Large intestine (tissue), 3 donors: ENCODE measurements around the gene ARL15. TPM values are rescaled to one million over a fixed set of nuclear protein-coding genes. Genes with fewer than 3 reads are reported as not detected.

Experiments
- DNase-seq, 2 donors: peaks; one replicate each; pipeline versions ENCODE4 v3.0.0 to v3.0.0-alpha.2; 2013
- H3K27ac ChIP-seq: one replicate; pipeline ENCODE4 v1.5.1; 2013; ENCODE audit warnings: low read length
- H3K27me3 ChIP-seq: 2 replicates; pipeline ENCODE4 v1.6.1; 2013; ENCODE audit warnings: low read length; ENCODE audit not compliant: control insufficient read depth, insufficient read depth
- H3K36me3 ChIP-seq: 2 replicates; pipeline ENCODE4 v1.6.1; 2013; ENCODE audit warnings: low read length; ENCODE audit not compliant: control insufficient read depth, insufficient read depth
- H3K4me1 ChIP-seq: one replicate; pipeline ENCODE4 v1.6.1; 2013; ENCODE audit warnings: low read length; ENCODE audit not compliant: control insufficient read depth, insufficient read depth
- H3K4me3 ChIP-seq: one replicate; pipeline ENCODE4 v1.5.1; 2013; ENCODE audit warnings: low read length
- H3K9me3 ChIP-seq: one replicate; pipeline ENCODE4 v1.6.1; 2013; ENCODE audit warnings: mild to moderate bottlenecking, low read depth, low read length, moderate library complexity; ENCODE audit not compliant: control insufficient read depth
- WGBS: methylation state at CpG from one replicate; pipeline ENCODE4 v1.1.5; 2013; ENCODE audit warnings: low lambda C conversion rate; ENCODE audit not compliant: insufficient coverage; 5-methylcytosine and 5-hydroxymethylcytosine counted together
- polyA plus RNA-seq: library from polyadenylated mRNA; unstranded; fragments of 120-200 nt; gene quantifications from one replicate; pipeline ENCODE4 v1.2.1, GENCODE V29; 2013

Gene ARL15
- polyA plus RNA-seq, 1 donor, result 41.5 TPM

DNA sequence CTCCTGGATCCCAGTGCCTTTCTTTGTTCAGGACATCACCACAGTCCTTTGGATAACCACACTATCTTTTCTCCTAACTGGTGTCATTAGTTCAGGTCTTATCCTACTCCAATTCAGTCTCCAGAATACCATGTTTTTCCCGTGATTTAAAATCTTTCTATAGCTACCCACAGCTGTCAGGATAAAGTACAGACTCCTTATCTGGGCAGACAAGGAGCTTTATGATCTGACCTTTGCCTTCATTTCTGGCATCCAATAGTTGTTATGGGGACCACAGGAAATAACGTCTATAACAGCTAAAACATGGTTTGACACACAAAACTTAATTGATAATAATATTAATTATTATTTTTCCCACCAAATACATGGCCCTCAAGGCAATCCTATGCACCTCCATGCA lies 125.6 kb downstream of the ARL15 start:
- 33% methylated on average over 1 of the region's 2 CpGs for WGBS
- Histone ChIP-seq H3K4me3 (no peak overlapping the region), H3K4me1 (peaks cover 30% of the 10 kb centered on the region), H3K36me3 (no peaks in the 10 kb centered on the region), H3K27ac (peak overlapping the region; percentile 25), H3K27me3 (no peaks in the 10 kb centered on the region), H3K9me3 (no peaks in the 10 kb centered on the region)
- peak; percentile 63 to 87 for DNase-seq

DNA sequence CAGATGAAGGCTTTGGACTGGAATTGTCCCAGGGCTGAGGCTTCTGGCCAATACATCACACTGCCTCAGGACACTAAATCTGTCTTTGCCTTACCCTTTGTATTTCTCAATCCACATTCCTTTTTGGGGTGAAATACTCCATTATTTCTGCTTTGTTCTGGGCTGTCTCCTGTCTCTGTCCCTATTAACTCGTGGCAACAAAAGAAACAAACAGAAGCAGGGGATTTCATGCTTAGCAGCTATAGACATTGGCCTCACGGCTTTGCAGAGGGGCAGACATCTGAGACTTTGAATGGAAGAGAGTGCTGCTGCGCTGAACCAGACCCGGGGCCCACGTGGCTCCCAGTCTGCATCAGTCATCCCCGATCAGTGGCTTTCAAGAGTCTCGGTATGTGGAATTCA lies 129.7 kb downstream of the ARL15 start:
- Histone ChIP-seq H3K27ac (no peak overlapping the region), H3K36me3 (no peaks in the 10 kb centered on the region), H3K9me3 (no peaks in the 10 kb centered on the region), H3K4me3 (no peak overlapping the region), H3K4me1 (peaks cover 41% of the 10 kb centered on the region), H3K27me3 (no peaks in the 10 kb centered on the region)
- WGBS, result no CpG with 5 or more reads among the region's 7 CpGs
- no peak for DNase-seq

DNA sequence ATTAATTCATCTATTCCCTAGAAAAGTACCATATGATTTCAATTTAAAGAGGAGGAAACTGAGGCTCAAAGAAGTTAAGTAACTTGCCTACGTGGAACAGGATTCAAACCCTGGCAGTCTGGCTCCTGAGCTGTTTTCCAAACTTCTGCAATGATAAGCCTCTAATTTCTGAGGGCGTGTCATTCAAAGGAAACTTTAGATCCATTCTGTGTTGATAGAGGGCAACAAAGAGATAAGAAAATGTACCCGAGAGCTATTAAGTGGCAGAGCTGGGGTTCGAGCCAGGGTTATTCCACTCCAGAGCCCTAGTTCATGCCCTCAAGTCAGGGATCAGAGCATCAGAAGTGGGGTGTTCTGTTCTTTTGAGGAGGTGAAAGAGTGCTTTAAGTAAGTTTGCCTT lies 131.4 kb downstream of the ARL15 start:
- peaks cover 28% of the 10 kb centered on the region for H3K4me1 ChIP-seq
- no CpG with 5 or more reads among the region's 4 CpGs for WGBS
- no peak overlapping the region for H3K4me3 ChIP-seq
- H3K36me3 ChIP-seq, result no peaks in the 10 kb centered on the region
- H3K27ac ChIP-seq, result peak overlapping the region; percentile 5
- no peaks in the 10 kb centered on the region for H3K27me3 ChIP-seq
- no peaks in the 10 kb centered on the region for H3K9me3 ChIP-seq
- peak in 1 of 2 donors; percentile 47 for DNase-seq

DNA sequence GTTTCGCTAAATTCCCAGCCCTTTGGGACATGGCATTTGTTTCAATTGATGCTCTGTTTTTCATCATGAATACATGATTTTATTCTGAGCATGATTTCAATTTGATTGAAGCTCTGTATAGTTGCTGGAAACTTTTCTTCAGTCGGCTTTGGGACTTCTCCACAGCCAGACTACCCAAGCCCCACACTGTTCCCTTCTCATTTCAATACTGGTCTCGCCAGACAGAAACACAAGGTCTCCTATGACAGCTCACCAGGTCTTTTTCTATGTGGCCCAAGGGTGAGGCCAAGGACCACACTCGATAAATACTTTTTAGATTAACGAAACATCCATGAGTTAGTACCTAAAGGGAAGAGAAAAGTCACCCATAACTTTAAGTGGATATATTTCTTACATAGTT lies 132.2 kb downstream of the ARL15 start:
- Histone ChIP-seq H3K4me1 (peaks cover 28% of the 10 kb centered on the region), H3K27ac (no peak overlapping the region), H3K36me3 (no peaks in the 10 kb centered on the region), H3K27me3 (no peaks in the 10 kb centered on the region), H3K9me3 (no peaks in the 10 kb centered on the region), H3K4me3 (no peak overlapping the region)
- no peak for DNase-seq
- WGBS, result 100% methylated on average over 1 of the region's 5 CpGs

GRCh38 chr5:54177058-54177457 lies 133.3 kb downstream of the ARL15 start:
- Histone ChIP-seq H3K4me3 (no peak overlapping the region), H3K9me3 (no peaks in the 10 kb centered on the region), H3K36me3 (no peaks in the 10 kb centered on the region), H3K4me1 (peaks cover 28% of the 10 kb centered on the region), H3K27ac (no peak overlapping the region), H3K27me3 (no peaks in the 10 kb centered on the region)
- WGBS, result no CpG with 5 or more reads among the region's 2 CpGs
- peak in 1 of 2 donors; percentile 27 for DNase-seq

DNA sequence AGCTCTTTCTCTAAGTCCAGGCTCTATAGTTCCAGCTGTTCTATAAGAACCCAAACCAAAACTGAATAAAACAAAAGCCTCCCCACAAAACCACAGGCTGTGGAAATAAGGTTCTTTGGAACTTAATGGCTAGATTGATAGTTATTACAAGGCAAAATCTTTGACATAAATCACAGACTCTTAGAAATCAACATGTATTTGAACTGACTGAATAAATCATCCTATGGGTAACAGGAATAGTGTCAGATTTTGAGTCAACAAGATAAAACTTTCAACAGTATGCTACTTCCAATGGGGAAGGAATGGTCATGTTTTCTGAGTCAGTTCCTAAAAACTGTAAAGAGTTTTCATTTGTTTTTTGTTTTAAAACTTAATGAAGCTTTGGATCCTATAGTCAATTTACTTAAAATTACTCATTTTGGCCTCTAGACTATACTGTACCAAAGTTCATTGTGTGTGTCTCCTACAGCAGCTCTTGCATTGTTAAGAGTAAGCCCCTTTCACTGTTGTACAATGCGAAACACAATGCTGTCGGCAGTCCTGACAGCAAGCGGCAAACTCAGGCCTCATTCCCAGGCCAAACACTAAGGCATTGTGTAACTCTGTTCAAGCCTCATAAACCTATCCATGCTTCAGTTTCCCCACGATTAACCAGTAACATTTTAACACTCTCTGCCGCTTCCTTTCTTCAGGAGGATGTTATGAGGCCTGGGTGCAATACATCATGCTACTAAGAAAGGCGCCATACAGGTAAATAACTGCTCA lies 134.1 kb downstream of the ARL15 start:
- H3K9me3 ChIP-seq, result no peaks in the 10 kb centered on the region
- 92% methylated on average over 2 of the region's 6 CpGs for WGBS
- DNase-seq, result peak in 1 of 2 donors; percentile 28
- H3K36me3 ChIP-seq, result no peaks in the 10 kb centered on the region
- H3K27me3 ChIP-seq, result no peaks in the 10 kb centered on the region
- H3K4me3 ChIP-seq, result no peak overlapping the region
- H3K4me1 ChIP-seq, result peaks cover 28% of the 10 kb centered on the region
- no peak overlapping the region for H3K27ac ChIP-seq

DNA sequence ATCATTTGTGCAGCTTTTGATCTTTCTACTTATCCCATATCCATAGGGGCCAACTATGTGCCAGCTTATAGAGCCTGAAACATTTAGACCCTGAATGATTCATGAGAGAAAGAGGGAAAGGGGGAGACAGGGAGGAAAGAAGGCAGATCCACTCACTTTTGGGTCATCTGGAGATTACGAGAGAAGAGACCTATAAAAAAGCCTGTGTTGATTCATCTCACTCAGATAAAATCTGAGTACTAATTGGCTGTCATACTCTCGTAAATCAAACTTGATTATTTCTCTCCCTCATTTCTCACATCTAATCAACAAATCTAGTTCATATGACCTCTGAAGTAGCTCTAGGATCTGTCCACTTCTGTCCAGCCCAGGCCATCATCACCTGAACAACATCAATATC lies 137.1 kb downstream of the ARL15 start:
- H3K36me3 ChIP-seq, result peaks cover 8% of the 10 kb centered on the region
- H3K4me3 ChIP-seq, result no peak overlapping the region
- no peaks in the 10 kb centered on the region for H3K27me3 ChIP-seq
- H3K27ac ChIP-seq, result no peak overlapping the region
- WGBS, result 90% methylated on average over 2 of the region's 2 CpGs
- DNase-seq, result no peak
- H3K9me3 ChIP-seq, result no peaks in the 10 kb centered on the region
- peaks cover 15% of the 10 kb centered on the region for H3K4me1 ChIP-seq

GRCh38 chr5:54171645-54172384 lies 138.6 kb downstream of the ARL15 start:
- Histone ChIP-seq H3K9me3 (no peaks in the 10 kb centered on the region), H3K27ac (no peak overlapping the region), H3K36me3 (peaks cover 8% of the 10 kb centered on the region), H3K27me3 (no peaks in the 10 kb centered on the region), H3K4me1 (peaks cover 2% of the 10 kb centered on the region), H3K4me3 (no peak overlapping the region)
- WGBS, result 90% methylated on average over 2 of the region's 6 CpGs
- no peak for DNase-seq

GRCh38 chr5:54165687-54166086 lies 144.7 kb downstream of the ARL15 start:
- H3K36me3 ChIP-seq, result peaks cover 8% of the 10 kb centered on the region
- DNase-seq, result no peak
- H3K9me3 ChIP-seq, result no peaks in the 10 kb centered on the region
- no peak overlapping the region for H3K27ac ChIP-seq
- no peaks in the 10 kb centered on the region for H3K4me1 ChIP-seq
- H3K27me3 ChIP-seq, result no peaks in the 10 kb centered on the region
- H3K4me3 ChIP-seq, result no peak overlapping the region
- WGBS, result no CpG with 5 or more reads among the region's 2 CpGs

GRCh38 chr5:54162184-54162583 lies 148.2 kb downstream of the ARL15 start:
- Histone ChIP-seq H3K4me3 (no peak overlapping the region), H3K27ac (no peak overlapping the region), H3K9me3 (no peaks in the 10 kb centered on the region), H3K36me3 (no peaks in the 10 kb centered on the region), H3K27me3 (no peaks in the 10 kb centered on the region), H3K4me1 (no peaks in the 10 kb centered on the region)
- no peak for DNase-seq
- WGBS, result 85% methylated on average over 3 of the region's 3 CpGs
